GM21390 (cell line): ENCODE measurements around the gene NRL.

Experiments
- ATAC-seq: cut with Tn5 transposase; IDR thresholded peaks from one replicate; pipeline ENCODE4 v1.9.1; 2021; ENCODE audit not compliant: unreplicated experiment

The NRL gene

DNA sequence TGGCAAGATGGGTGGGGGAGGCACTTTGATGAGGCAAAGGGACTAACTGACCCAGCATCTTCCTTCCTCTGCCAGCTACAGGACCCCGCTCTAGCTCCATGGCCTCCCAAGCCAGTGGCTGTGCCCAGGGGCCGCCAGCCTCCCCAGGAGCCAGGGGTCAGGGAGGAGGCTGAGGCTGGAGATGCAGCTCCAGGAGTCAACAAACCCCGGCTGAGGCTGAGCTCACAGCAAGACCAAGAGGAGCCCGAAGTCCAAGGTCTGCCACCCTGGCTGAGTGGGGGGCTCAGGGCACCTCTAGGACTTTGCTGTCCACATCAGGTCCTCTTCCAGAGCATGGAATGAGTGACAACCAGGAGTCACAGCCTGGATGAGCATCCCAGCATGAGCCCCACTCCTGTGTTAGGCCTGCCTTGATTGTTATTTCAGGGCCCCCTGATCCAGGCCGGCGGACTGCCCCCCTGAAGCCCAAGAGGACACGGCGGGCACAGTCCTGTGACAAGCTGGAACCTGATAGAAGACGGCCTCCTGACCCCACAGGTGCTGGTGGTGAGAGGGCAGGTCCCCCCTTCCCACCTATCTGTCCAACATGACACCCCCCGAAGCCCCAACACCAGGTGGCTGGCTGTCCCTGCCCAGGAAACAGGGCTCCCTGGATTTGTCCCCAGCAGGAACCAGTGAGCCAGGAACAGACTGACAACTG lies 45.9 kb downstream of the NRL start:
- no peak for ATAC-seq

GRCh38 chr14:24067133-24068082 lies 47.3 kb downstream of the NRL start:
- no peak for ATAC-seq

GRCh38 chr14:24066496-24067132 lies 48.1 kb downstream of the NRL start:
- no peak for ATAC-seq

DNA sequence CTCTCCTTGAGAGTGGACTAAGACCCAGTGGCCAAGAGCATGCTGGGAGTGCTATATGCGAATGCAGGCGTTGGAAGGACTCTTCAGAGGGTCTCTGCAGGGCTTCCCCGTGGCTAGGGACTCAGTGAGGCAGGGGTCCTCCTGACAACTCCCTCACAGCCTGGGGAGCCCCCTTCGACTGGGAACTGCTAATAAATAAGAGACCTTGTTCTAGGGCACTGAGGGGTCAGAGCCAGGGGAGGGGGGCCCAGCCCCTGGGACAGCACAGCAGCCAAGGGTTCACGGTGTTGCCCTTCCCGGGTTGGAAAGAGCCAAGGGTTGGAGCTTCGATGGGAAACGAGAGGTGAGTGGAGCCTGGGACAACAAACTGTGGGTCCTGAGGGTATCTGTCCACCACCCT lies 49.3 kb downstream of the NRL start:
- ATAC-seq: no peak

GRCh38 chr14:24064856-24065255 lies 49.9 kb downstream of the NRL start:
- ATAC-seq: no peak

DNA sequence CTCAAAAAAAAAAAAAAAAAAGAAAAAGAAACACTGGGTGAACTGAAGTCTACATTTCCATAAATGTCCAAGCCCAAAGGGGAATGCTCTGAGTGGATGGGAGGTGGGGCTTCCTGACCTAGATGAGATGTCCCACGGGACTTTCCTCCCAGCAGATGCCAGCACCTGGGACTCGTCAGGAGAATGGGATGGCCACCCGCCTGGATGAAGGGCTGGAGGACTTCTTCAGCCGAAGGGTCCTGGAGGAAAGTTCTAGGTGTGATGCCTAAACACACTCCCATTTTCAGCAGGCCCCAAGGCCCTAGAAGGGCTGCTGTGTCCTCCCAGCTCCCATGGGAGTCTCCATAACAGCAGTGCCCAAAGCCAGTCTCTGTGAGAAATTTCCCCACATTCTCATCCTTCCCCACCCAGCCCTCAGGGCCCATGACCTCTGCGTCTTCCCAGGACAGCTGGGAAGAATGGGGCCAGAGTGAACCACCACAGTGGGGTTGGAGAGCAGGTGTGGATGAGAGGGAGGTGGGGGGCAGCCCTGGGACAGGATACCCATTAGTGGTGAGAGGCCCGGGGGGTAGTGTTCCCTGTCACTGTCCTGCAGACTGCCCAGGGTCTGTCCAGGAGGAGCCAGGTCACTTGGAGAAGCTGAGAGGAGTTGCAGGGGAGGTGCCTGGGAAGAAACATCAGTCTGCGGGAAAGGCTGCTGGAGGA lies 50.5 kb downstream of the NRL start:
- ATAC-seq: no peak

- no peak for ATAC-seq
Measured at GRCh38 chr14:24063263-24063836, 51.4 kb downstream of the NRL start.

GRCh38 chr14:24062216-24062980 lies 52.4 kb downstream of the NRL start:
- no peak for ATAC-seq

DNA sequence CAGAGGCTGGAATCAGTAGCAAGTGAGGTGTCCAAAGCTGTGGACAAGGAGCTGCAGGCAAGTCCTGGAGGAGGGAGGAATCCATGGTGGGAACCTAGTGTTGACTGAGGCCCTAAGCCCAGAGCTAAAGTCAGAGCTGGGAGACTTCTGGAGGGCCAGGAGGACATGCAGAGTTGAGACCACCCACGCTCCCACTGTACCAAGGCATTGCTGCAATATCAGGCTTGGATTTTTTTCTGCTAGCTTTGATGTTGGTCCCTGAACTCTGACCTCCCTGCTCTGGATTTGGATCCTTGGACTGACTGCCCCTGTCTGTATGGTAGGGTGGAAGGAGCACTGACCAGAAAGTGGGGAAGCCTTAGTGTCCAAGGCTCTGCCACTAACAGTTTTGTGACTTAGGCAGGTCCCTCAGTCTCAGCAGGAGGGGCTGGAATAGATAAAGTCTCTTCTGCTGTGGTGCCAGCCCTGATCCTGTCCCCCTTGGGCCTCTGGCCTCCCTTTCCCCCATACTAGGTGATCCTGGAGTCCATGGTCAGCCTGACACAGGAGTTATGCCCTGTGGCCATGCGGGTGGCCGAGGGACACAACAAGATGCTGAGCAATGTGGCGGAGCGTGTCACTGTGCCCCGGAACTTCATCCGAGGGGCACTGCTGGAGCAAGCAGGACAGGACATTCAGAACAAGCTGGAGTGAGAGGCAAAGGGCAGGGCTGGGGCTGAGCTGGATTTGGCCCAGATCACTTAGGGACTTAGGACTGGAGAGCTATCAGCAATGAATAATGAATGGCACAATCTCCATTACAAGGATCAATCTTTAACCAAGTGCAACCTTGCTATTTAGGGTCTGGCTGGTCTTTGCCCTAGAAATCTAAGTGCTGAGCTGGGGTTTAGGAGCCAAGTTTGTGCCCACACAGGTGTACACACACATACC lies 53.5 kb downstream of the NRL start:
- ATAC-seq: no peak

GRCh38 chr14:24060443-24060842 lies 54.3 kb downstream of the NRL start:
- ATAC-seq: no peak

DNA sequence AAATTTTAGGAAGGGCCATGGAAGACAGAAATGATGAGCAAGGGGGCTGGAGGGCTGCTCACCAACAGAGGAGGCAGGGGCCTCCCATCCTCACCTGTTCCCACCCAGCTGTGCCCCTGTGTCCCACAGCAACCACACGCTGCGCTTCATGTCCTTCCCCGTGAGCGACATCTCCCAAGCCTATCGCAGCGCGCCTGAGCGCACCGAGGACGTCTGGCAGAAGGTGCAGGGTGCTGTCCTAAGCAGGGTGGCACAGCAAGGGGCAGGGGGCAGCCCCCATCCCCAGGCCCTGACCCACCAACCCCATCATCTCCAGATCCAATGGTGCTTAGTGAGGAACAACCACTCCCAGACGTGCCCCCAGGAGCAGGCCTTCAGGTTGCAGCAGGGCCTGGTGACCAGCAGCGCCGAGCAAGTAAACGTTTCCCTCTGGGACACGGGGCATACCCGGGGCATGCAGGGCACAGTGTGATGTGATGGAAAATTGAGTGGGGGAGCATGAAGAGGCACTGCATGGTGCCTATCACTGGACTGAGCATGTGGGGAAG lies 54.8 kb downstream of the NRL start:
- ATAC-seq: no peak

DNA sequence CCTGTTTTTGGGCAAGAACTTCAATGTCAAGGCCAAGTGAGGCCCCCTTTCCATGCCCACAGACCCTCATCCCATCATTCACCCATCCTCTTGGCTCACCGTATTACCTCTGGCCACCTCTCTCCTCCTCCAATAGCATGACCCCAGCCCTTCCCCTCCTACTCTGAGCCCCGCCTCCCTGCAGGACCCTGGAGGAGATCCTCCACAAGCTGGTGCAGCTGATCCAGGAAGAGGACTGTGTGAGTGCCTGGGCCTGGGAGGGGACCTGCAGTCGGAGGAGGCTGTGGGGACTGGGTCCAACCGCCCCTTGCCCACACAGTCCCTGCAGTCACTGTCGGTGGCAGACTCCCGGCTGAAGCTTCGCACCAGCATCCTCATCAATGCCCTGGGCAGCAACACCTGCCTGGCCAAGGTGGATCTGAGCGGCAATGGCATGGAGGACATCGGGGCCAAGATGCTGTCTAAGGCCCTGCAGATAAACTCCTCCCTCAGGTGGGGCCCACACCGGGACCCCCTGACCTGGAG lies 55.7 kb downstream of the NRL start:
- no peak for ATAC-seq

DNA sequence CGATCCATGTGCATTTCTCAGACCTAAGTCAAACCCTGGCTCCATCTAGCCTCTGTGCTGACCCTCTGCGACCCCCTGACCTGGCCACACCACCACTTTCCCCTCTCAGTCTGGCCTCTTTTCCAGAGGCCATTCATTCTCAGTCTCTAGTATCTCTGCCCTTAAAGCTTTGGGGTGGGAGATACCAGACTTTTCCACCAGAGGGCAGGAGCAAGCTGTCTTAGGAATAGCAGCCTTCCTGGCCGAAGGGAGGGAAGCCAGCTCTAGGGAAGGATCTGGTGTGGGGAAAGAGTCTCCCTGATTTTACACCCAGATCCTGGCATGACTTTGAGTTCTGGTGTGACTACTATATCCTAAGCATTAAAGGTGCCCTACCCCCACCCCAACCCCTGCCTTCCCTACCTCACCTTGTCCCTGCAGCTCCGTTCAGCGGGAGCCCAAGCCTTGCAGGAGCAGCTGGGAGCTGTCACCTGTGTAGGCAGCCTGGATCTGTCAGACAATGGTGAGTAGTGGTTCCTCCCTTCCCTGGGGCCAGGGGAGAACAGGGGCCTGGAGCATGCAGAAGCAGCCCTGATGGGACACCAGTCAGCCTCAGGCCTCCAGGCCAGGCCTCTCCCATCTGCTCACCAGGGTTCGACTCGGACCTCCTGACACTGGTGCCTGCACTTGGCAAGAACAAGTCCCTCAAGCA lies 56.3 kb downstream of the NRL start:
- ATAC-seq: no peak

GRCh38 chr14:24057867-24058259 lies 56.9 kb downstream of the NRL start:
- no peak for ATAC-seq

DNA sequence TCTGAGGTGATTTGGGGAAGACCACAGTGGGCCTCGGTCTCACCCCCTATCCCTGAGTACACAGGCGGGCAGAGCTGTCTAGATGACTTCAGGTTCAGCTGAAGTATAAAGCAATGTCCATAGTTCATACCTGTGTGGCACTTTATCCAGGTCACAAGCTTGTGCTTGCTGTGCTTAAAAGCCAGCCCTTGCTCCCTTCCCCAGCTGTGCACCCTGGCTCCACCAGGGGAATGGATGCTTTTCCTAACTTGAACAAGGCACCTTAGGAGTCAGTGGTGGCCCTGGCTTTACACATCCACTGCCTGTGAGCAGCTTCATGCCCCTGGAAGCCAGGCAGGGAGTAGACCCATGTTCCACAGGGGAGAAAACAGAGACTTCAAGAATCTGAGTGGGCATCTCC lies 57.5 kb downstream of the NRL start:
- ATAC-seq: no peak

DNA sequence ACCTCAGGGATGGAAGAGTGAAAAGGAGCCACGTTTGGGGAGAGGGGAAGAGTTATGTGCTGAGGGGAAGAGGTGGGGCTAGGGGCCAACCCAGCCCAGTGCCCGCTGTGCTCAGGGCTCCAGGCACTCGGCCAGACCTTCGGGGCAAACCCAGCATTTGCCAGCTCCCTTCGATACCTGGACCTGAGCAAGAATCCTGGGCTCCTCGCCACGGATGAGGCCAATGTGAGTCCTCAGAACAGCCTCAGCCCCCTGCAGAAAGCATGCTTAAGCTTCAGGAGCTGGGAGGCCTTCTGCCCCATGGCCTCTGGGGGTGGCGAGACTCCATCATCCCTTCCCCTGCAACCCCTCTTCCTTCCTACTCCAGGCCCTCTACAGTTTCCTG lies 58.0 kb downstream of the NRL start:
- no peak for ATAC-seq

- ATAC-seq: no peak
Measured at GRCh38 chr14:24055971-24056799, 58.6 kb downstream of the NRL start.
